ENCODE data around the gene SORBS1. TPM values are rescaled to one million over a fixed set of nuclear protein-coding genes. Genes with fewer than 3 reads are reported as not detected.

SORBS1 gene
- total RNA-seq, 2 experiments from 2014 or later, result 0.13 to 0.70 TPM

DNA sequence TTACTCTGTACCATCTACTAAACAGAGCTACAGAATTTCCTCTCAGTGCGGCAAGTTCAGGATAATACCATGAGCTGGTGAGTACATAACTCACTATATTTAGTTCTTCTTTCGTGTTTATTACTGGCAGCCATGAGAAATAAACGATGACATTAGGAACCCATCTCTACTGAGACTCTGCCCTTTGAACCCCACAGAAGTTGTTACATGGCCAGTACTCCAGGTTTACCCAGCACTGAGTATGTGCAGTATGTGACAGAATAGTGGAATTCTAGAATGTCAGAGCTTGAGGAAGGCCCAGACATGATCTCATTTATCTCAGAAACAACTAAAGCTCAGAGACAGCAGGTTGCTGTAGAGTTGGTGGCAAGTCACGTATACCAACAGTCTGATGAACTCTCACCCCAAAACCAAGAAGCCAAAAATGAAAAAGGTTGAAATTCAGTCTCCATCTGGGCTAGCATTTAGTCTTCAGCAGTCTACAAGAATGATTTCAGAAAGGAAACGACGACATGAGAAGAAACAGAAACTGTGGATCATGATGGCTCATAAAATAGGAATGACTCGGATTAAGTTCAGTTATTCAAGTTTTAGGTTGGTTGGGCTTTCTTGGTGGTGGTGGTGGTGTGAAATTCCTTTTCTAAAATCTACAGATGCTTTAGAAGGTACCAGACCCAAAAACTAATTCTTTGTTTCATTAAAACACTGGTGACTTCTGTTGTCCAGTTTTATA, 78.5 kb downstream of the SORBS1 start:
- no peak for ATAC-seq
- intact Hi-C loops (cut with micrococcal nuclease), result no loop called here
- ChIA-PET CTCF (no interaction called here), POLR2A (no interaction called here)
- peaks cover 5% of the 10 kb centered on the region for H3K4me1 Mint-ChIP-seq (ENCODE audit: low read depth)
- no peaks in the 10 kb centered on the region for H3K9me3 Mint-ChIP-seq
- H3K27ac Mint-ChIP-seq, result no peak overlapping the region
- no peak for TF ChIP-seq CTCF (IDR thresholded peaks at IDR 0.05)
- H3K4me3 Mint-ChIP-seq, result no peak overlapping the region
- DNase-seq, result no peak
- H3K27me3 Mint-ChIP-seq, result peaks cover 2% of the 10 kb centered on the region
- no peaks in the 10 kb centered on the region for H3K36me3 Mint-ChIP-seq (ENCODE audit: low read depth)

GRCh38 chr10:95480901-95481491, 80.2 kb downstream of the SORBS1 start:
- CTCF ChIA-PET, result no interaction called here
- TF ChIP-seq CTCF (IDR thresholded peaks at IDR 0.05), result no peak
- intact Hi-C loops (cut with micrococcal nuclease), result no loop called here
- DNase-seq (no peak), ATAC-seq (peak; percentile 53)
- no peaks in the 10 kb centered on the region for H3K36me3 Mint-ChIP-seq (ENCODE audit: low read depth)
- H3K27ac Mint-ChIP-seq, result no peak overlapping the region
- no peak overlapping the region for H3K4me3 Mint-ChIP-seq
- H3K4me1 Mint-ChIP-seq (ENCODE audit: low read depth), result peaks cover 4% of the 10 kb centered on the region
- peaks cover 2% of the 10 kb centered on the region for H3K27me3 Mint-ChIP-seq
- no peaks in the 10 kb centered on the region for H3K9me3 Mint-ChIP-seq
- POLR2A ChIA-PET, result no interaction called here

- Mint-ChIP-seq H3K4me3 (no peak overlapping the region), H3K4me1 (ENCODE audit: low read depth) (no peaks in the 10 kb centered on the region), H3K27me3 (peaks cover 2% of the 10 kb centered on the region), H3K27ac (no peak overlapping the region), H3K36me3 (ENCODE audit: low read depth) (no peaks in the 10 kb centered on the region), H3K9me3 (no peaks in the 10 kb centered on the region)
- no peak for TF ChIP-seq CTCF (IDR thresholded peaks at IDR 0.05)
- DNase-seq (no peak), ATAC-seq (no peak)
- POLR2A ChIA-PET, result no interaction called here
- intact Hi-C loops (cut with micrococcal nuclease), result no loop called here
- CTCF ChIA-PET, result no interaction called here
Measured at GRCh38 chr10:95480102-95480900, 80.9 kb downstream of the SORBS1 start.

DNA sequence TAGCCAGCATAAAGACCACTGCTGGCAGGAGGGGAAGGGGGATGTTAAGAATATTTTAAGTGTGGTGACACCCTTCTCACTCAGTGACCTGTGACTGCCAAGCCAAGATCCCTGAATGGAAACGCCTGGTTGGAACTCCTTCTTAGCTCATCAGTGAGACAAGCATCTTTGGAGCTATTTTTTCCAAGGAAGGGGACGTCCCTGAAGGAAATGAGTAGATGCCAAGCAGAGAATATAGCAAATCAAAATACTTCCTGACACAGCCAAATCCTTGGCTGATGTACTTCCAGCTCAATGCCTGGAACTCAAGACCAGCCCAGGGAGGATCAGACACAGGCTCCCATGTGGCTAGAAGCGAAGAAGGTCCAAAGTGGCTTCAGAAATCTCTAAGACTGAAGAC, 82.2 kb downstream of the SORBS1 start:
- no peaks in the 10 kb centered on the region for H3K9me3 Mint-ChIP-seq
- H3K27me3 Mint-ChIP-seq, result peaks cover 2% of the 10 kb centered on the region
- no peak overlapping the region for H3K4me3 Mint-ChIP-seq
- H3K36me3 Mint-ChIP-seq (ENCODE audit: low read depth), result no peaks in the 10 kb centered on the region
- POLR2A ChIA-PET, result no interaction called here
- no peak for ATAC-seq
- no peak overlapping the region for H3K27ac Mint-ChIP-seq
- CTCF ChIA-PET, result interaction anchor here (0.8 kb wide), 1 partner anchor 33 kb away, joined by 3 read pairs; no protein-coding TSS in a partner anchor
- no peaks in the 10 kb centered on the region for H3K4me1 Mint-ChIP-seq (ENCODE audit: low read depth)
- intact Hi-C loops (cut with micrococcal nuclease), result no loop called here
- no peak for DNase-seq
- TF ChIP-seq CTCF (IDR thresholded peaks at IDR 0.05), result no peak

GRCh38 chr10:95478185-95478584, 83.0 kb downstream of the SORBS1 start:
- H3K9me3 Mint-ChIP-seq, result no peaks in the 10 kb centered on the region
- ATAC-seq (no peak), DNase-seq (no peak)
- peaks cover 2% of the 10 kb centered on the region for H3K27me3 Mint-ChIP-seq
- ChIA-PET POLR2A (no interaction called here), CTCF (interaction anchor here (0.8 to 1.5 kb wide), 2 partner anchors 32 to 48 kb away, joined by 3 to 7 read pairs; no protein-coding TSS in a partner anchor)
- no peaks in the 10 kb centered on the region for H3K36me3 Mint-ChIP-seq (ENCODE audit: low read depth)
- no peak overlapping the region for H3K27ac Mint-ChIP-seq
- no peak for TF ChIP-seq CTCF (IDR thresholded peaks at IDR 0.05)
- H3K4me1 Mint-ChIP-seq (ENCODE audit: low read depth), result no peaks in the 10 kb centered on the region
- intact Hi-C loops (cut with micrococcal nuclease), result no loop called here
- H3K4me3 Mint-ChIP-seq, result no peak overlapping the region
